GM18526 (cell line): ENCODE measurements around the gene USF3.

Experiments
- POLR2A ChIP-seq: IDR thresholded peaks from 3 replicates; pipeline ENCODE4 v1.6.1; 2011; ENCODE audit not compliant: insufficient read length; ENCODE audit errors: extremely low read depth

Gene USF3

DNA sequence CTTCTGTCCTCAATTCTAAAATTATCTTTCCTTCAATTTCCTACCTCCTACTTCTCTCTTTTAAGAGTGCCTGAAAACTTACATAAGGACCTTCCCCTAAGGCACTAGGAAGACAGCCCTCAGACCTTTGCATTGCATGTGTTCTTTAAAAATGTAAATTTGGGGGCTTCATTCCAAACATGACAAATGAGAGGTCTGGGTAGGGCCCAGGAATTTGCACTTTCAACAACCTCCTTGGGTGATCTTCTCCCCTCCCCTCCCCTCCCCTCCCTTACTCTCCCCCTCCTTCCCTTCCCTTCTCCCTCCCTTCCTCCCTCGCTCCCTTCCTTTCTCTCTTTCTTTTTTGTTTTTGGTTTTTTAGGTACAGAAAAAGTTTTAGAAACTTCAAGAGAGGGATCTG, 18.7 kb downstream of the USF3 start:
- no peak for TF ChIP-seq POLR2A

DNA sequence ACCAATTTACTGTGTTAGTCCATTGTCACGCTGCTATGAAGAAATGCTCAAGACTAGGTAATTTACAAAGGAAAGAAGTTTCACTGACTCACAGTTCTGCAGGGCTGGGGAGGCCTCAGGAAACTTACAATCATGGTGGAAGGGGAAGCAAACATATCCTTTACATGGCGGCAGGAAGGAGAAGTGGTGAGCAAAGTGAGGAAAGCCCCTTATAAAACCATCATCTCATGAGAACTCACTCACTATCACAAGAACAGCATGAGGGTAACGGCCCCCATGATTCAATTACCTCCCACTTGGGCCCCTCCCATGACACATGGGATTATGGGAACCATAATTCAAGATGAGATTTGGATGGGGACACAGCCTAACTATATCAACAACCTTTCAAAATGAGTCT, 20.2 kb downstream of the USF3 start:
- no peak for TF ChIP-seq POLR2A

DNA sequence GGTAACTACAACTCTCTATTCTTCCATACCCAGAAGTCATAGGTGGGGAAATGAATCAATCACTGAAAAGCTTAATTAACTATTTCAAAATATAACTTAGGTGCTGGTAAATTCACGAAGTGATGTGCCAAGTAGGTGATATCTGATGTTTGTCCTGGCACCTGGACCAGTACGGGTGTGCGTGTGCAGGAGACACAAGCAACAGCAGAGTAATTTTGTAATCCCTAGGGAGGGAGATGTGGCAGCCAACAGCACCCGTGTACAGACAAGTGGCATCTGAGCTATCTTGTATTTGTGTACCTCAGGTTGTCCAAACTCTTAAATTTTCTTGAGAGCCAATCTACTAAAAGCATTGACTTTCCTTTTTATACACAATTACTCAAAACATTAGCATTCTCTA, 22.8 kb downstream of the USF3 start:
- TF ChIP-seq POLR2A: no peak

DNA sequence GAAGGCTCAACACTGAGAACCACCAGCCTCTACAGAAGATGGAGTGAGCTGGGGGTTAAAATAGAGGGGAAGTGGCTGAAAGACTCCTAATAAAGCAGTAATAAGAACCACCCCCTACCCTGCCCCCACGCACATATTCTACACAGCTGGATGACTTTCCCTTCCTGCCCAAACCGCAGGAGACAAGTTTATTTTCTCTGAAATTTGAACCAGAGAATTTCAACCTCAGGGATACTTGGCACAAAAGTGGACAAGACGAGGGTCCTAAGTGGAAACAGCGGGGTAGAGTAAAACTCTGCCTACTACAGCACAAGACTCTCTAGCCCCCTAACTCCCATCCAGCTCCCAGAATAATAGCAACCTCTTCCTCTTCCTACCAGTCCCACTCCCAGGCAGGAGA, 28.4 kb downstream of the USF3 start:
- TF ChIP-seq POLR2A: no peak

DNA sequence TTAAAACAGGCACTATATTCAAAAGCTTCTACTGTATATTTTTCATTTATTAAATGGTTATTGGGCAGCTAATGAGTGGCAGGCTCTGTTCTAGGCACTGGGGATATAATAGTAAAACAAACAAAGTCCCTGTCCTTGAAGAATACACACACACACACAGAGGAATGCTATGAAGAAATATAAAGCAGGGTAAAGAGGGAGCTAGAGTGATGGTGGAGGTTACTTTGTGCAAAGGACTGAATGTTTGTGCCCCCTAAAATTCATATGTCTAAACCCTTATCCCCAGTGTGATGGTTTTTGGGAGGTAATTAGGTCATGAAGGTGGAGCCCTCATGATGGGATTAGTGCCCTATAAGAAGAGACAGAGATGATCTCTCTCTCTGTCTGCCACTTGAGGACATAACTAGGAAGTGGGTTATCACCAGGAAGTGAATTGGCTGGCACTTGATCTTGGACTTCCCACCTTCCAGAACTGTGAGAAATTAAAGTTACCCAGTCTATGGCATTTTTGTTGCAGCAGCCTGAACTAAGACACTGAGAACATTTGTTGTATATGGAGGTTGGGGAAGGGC, 31.8 kb downstream of the USF3 start:
- no peak for TF ChIP-seq POLR2A

DNA sequence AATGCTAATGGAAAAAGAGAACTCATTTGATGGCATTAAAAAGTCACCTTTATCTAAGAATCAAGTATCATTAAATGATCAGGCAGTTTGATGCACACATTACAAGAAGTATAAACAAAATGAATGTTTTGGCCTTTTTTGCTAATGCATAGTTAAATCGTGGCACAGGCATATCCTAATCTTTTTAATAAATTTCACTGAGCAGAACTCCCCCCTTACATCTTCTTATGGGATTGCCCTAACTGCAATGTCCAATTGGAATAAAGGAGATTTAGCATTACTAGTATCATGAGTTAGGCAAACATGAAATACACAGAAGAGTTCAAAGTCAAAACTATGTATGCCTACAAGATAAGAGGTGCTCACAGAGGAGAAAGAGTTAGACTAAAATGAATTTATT, 32.7 kb downstream of the USF3 start:
- no peak for TF ChIP-seq POLR2A

DNA sequence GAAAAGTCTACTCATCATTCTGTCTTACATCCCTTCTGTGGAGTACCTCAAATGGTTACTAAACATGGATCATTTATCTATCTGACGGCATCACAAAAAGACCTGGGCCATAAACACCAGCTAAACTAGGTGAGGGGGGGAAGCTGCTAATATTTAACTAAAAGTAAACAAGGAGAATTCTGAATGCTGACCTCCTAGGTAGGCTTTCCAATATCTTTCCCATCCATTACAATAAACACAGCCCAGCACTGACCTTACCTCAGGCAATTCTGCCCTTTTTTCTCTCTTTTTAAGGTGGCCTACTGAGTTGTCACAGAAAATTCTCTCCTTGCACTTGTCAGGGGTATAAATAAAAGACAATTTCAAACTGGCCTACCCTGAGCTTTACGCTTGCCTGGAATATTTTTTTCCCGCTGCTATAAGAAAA, 33.1 kb downstream of the USF3 start:
- no peak for TF ChIP-seq POLR2A

DNA sequence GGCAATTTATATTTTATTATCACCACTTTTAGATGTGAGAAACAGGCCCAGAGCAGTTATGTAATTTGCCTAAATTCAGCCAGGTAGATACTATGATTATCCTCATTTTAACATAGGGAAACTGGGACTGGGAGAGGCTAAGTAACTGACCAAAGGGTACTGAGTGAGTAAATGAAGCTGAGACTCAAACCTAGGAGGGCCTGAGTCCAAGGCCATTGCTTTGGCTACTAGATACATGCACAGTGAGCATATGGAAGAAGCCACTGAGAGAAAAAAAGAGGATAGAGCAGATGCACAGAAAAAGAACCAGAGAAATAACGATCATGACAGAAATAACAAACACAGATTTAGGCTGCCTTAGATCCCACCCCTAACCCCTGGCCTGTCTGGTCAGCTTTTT, 33.6 kb downstream of the USF3 start:
- TF ChIP-seq POLR2A: no peak

DNA sequence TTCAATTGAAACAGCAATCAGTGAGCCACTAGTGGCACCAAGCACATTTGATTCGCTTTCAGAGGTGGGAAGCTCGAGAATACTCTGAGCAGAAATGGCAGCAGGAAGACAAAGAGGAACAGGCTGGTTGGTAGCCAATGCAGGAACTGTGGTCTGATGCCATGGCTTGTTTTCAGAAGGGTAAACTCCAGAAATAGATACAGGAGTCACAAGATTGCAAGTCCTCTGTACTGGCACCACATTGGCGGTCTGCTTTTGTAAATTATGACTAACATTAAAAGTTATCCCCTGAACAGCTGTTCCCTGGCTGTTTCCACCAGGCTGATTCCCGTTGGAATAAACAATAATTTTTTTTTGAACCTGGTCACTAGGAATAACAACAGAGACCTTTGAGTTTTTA, 35.5 kb downstream of the USF3 start:
- no peak for TF ChIP-seq POLR2A

DNA sequence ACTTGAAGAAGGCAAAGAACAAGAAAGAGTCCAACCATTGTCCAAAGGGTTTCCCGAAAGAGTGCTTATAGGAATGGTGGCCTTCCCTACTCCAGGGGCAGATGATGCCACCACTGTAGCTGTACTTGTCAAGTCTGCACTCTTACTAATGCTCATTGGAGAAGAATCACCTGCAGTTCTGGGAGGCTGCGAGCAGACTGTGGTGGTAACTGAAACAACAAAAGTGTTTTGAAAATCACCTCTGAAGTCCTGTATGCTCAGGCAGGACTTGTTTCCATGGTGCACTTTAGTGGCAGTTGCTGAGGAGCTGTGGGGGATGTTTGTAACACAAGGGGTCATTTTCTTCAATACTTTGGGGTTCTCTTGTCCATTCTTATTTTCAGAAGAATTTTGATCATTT, 36.0 kb downstream of the USF3 start:
- no peak for TF ChIP-seq POLR2A

DNA sequence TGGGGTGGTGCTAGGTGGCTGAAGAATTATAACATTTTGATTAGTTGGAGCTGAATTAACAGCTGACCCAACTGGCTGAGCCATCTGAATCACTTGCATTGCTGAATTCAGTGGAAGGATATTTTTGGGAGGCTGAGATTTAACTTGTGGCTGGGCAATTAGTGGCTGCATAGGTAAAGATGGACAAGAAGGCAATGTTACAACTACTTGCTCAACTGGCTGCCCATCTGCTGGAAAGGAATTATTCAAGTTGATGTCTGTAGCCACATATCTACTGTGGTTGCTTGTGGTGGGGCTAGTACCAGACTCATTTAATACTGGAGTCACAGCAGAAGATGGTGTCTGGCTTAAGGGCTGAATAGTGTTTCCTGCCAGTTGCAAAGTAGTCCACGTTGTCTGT, 36.4 kb downstream of the USF3 start:
- no peak for TF ChIP-seq POLR2A

DNA sequence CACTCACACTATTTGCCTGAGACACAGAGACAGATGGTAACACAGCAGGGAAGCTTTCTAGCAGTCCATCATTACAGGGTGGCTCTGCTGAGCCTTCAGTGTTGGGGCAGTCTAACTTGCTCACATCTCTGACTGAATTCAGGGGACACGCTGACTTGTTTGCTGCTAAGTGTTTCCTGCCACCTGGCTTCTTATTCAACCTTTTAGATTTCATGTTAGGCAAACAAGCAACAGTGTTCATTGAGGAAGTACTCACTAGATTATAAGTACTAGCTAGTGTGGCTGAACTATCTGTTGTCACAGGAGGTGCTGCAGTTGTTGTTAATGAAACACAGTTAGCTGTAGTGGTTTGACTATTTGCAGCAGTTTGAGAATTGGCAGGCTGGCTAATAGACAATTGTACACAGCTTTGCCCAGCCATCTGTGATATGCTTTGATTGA, 37.3 kb downstream of the USF3 start:
- no peak for TF ChIP-seq POLR2A

DNA sequence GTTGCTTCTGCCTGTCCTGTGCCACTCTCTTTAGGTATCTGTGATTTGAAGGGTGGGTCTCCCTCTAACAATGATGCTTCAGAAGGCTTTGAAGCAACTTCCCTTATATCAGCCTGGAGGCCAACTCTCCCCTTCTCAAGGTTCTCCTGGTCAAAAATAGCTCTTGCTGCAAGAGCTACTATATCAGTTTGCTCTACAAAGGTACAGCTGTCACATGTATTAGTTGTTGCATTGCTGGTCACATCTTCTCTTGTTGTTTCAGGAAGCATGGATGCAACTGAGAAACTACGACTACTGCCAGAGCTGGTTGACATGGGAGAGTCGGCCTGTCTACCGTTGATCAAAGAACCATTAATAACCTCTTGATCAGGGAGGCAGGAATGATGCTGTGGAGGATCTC, 38.3 kb downstream of the USF3 start:
- TF ChIP-seq POLR2A: no peak

DNA sequence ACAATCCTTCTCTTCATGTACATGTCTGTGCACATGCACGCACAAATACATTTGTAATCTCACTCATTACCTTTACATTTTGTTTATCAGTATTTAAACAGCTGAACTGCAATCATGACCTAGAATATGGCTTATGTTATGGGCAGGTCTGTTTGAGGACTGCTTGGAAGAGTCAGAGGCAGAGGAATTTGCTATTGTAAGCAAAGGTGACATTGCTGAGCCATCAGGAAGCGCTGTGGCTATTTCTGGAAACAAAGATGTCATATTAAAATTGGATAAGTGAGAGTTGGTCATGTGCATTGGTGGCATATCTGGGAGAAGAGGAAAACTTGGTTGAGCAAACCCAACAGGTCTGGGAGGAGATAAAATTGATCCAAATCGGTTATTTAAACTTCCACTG, 41.6 kb downstream of the USF3 start:
- no peak for TF ChIP-seq POLR2A

DNA sequence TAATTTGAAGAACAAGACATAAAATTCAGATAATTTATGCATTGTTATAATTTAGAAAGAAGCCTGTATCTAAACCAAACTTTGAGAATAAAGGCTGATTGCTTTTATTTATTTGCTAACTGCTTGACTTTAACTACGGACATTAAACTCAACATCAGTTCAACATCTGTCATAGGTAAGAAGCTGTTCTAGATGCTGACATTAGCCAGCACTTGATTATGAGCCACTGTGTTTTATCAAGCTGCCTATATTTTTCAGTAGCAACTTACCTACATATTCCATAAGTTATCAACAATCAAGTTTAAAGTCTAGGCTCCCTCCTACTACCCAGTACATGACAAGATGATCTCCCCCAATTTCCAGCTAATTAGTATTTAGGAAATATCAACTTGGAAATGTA, 42.1 kb downstream of the USF3 start:
- TF ChIP-seq POLR2A: no peak

DNA sequence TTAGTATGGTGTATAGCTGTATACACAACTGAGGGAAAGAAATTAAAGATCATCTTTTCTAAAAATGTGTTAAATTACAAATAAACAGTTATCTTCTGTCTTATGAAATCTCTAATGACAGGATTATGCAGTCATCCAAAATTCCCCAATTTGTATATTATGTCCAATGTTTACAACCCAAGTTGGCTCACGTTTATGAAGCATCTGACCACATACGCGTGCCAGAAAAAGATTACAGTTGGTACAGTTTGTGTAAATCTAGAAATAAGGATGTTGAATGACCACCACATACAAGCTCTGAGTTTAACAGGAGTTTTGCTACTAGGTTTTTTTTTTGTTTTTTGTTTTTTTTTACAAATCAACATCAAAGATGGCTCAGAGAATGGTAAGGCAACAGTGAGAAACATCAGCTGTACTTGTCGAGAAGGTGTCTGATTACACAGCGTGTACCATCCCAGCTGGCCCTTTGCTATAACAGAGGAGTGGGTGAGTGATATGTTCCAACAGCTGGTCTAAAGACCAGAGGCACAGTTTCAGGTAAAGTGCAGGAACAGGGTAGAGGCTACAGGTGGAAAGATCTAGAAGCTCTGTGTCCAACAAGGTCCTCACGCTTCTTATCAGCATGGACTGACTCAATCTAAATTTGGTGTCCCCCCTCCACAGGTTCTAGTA, 47.1 kb downstream of the USF3 start:
- TF ChIP-seq POLR2A: no peak

DNA sequence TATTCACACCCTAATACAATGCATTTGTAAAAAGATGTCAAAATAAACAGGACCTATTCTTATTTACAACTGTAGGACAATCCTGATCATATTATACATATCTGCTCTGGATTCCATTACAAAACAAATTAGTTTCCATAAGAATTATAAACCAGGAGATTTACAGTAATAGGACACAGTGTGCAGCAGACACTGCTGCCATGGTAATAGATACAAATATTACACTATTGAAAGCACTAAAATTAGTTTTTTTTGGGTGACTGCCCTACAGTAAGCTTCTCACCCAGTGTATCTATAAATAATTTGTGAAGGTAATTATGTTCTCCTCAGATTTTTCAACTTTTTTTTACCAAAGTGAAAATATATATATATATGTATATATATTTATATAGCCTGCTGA, 47.9 kb downstream of the USF3 start:
- no peak for TF ChIP-seq POLR2A
